ENCODE results near the gene PTPRE.

The PTPRE gene

DNA sequence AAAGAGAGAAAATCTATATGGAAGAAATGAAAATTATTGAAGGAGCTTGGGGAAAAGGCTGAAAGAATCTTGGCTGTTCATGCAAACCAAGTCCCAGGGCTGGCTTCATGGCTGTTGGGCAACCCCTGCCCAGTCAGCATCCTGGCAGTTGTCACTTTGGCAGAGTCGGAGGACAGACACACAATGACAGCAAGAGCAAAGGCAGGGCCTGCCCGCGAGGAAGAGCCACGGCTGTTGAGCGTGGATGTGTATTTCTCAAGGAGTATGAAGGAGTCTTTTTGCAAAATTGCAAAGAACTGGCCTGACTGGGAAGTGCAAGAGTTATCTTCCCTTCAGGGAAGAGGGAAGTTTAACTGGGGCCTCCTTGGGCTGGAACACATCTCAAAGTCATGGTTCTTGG, 11.7 kb downstream of the PTPRE start:
- TF ChIP-seq, protein P1, sequence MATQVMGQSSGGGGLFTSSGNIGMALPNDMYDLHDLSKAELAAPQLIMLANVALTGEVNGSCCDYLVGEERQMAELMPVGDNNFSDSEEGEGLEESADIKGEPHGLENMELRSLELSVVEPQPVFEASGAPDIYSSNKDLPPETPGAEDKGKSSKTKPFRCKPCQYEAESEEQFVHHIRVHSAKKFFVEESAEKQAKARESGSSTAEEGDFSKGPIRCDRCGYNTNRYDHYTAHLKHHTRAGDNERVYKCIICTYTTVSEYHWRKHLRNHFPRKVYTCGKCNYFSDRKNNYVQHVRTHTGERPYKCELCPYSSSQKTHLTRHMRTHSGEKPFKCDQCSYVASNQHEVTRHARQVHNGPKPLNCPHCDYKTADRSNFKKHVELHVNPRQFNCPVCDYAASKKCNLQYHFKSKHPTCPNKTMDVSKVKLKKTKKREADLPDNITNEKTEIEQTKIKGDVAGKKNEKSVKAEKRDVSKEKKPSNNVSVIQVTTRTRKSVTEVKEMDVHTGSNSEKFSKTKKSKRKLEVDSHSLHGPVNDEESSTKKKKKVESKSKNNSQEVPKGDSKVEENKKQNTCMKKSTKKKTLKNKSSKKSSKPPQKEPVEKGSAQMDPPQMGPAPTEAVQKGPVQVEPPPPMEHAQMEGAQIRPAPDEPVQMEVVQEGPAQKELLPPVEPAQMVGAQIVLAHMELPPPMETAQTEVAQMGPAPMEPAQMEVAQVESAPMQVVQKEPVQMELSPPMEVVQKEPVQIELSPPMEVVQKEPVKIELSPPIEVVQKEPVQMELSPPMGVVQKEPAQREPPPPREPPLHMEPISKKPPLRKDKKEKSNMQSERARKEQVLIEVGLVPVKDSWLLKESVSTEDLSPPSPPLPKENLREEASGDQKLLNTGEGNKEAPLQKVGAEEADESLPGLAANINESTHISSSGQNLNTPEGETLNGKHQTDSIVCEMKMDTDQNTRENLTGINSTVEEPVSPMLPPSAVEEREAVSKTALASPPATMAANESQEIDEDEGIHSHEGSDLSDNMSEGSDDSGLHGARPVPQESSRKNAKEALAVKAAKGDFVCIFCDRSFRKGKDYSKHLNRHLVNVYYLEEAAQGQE (IDR thresholded peaks at IDR 0.05; ENCODE audit: insufficient replicate concordance, low read depth), result no peak
- no peak for TF ChIP-seq GABPA (IDR thresholded peaks at IDR 0.05; ENCODE audit: low read depth)
- TF ChIP-seq POLR2AphosphoS5 (IDR thresholded peaks at IDR 0.05; ENCODE audit: low read depth), result no peak
- TF ChIP-seq SPI1 (IDR thresholded peaks at IDR 0.05; ENCODE audit: borderline replicate concordance, low read depth), result no peak
- TF ChIP-seq, protein P2, sequence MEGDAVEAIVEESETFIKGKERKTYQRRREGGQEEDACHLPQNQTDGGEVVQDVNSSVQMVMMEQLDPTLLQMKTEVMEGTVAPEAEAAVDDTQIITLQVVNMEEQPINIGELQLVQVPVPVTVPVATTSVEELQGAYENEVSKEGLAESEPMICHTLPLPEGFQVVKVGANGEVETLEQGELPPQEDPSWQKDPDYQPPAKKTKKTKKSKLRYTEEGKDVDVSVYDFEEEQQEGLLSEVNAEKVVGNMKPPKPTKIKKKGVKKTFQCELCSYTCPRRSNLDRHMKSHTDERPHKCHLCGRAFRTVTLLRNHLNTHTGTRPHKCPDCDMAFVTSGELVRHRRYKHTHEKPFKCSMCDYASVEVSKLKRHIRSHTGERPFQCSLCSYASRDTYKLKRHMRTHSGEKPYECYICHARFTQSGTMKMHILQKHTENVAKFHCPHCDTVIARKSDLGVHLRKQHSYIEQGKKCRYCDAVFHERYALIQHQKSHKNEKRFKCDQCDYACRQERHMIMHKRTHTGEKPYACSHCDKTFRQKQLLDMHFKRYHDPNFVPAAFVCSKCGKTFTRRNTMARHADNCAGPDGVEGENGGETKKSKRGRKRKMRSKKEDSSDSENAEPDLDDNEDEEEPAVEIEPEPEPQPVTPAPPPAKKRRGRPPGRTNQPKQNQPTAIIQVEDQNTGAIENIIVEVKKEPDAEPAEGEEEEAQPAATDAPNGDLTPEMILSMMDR (IDR thresholded peaks at IDR 0.05; ENCODE audit: insufficient read depth, low read length), result no peak
- DNase-seq (ENCODE audit: low read depth in 1 of 2, low spot score in 1 of 2), result peak in 1 of 2 experiments; percentile 67
- Histone ChIP-seq H3K27me3 (ENCODE audit: insufficient read depth, poor library complexity, severe bottlenecking) (no peaks in the 10 kb centered on the region), H3K4me3 (replicated peaks; ENCODE audit: insufficient read depth, low read length) (no peak overlapping the region), H3K27ac (replicated peaks) (peak overlapping the region; percentile 47; the same call in 1 of the 2 replicates)

DNA sequence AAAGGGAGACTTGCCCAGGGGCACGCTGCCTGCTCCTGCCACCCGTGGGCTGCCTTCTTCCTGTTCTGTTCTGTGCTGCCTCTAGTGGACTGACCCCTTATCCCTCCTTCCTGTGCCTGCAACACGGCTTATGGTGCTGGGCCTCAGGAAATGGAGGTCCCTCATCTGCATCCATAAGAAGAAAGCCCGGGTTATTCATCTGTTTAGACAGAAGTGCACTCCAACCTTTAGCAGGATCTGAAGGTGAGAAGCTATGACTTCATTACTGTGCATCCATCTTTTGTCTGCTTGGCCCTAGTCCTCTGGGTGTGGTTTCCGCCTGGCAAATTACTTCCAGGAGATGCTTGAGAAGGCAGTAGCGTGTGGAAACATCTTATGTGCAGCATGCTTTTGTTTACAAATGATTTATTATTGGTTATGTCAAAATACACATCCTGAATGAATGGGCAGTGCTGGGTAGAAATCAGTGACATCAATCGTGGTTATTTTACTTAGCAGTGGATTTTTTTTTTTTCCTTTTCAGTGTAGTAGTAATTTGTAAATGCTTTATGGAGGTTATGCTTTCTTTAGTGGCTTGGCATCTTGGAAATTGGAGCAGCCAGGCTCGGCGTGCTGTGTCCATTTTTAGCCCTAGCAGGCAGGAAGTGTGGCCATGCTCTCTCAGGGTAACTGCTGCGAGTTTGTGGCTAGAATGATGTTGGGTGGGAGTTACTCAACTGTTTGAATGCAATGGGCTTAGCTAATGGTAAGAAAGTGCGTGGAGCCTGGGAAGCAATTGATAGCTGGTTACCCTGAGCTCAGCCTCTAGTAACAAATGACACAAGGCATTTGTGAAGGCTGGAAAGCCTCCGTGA, 12.7 kb downstream of the PTPRE start:
- TF ChIP-seq, protein P2 (IDR thresholded peaks at IDR 0.05; ENCODE audit: insufficient read depth, low read length), result peak; percentile 53
- no peak for TF ChIP-seq SPI1 (IDR thresholded peaks at IDR 0.05; ENCODE audit: borderline replicate concordance, low read depth)
- H3K27me3 ChIP-seq (ENCODE audit: insufficient read depth, poor library complexity, severe bottlenecking), result no peaks in the 10 kb centered on the region
- DNase-seq (ENCODE audit: low read depth in 1 of 2, low spot score in 1 of 2), result peak; percentile 64 to 71

DNA sequence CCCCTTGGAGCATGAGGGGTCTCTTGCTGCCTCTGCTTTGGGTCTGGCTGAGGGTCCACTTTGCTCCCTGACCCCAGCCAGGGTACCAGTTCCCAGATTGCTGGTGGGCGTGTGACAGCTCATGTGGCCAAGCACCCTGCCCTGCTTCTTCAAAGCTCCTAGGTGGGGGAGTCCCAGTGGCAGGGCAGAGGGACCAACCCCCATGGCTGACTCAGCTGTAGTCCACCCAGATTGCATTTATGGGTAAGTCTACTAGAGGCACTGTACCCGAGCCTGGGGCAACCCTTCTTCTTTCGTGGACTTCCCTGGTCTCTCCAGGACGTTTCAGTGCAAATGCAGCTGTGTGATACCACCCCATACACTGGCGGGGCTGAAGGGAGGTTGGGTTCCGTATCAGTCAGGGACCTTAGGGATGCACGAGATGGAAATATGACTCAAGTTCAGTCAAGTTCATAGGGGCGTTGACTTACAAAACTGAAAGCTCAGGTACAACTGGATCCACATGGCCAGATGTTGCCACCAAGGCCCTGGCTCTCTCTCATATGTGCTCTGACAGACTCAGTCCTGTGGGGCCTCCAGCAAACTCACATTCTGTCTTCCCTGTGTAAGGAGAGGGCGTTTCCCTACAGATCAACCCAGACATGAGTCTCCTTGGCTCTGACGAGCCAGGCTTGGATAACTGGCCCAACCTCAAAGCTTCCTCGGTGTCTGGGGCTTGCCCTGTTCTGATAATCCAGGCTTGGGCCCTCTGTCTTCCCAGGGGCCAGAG, 13.6 kb downstream of the PTPRE start:
- Histone ChIP-seq H3K27ac (replicated peaks) (peak overlapping the region; percentile 47), H3K4me3 (replicated peaks; ENCODE audit: insufficient read depth, low read length) (no peak overlapping the region), H3K27me3 (ENCODE audit: insufficient read depth, poor library complexity, severe bottlenecking) (no peaks in the 10 kb centered on the region)
- TF ChIP-seq POLR2AphosphoS5 (IDR thresholded peaks at IDR 0.05; ENCODE audit: low read depth) (no peak), SPI1 (IDR thresholded peaks at IDR 0.05; ENCODE audit: borderline replicate concordance, low read depth) (no peak), GABPA (IDR thresholded peaks at IDR 0.05; ENCODE audit: low read depth) (no peak)
- TF ChIP-seq, protein P2 (IDR thresholded peaks at IDR 0.05; ENCODE audit: insufficient read depth, low read length), result no peak
- TF ChIP-seq, protein P1 (IDR thresholded peaks at IDR 0.05; ENCODE audit: insufficient replicate concordance, low read depth), result no peak
- no peak for DNase-seq (ENCODE audit: low read depth in 1 of 2, low spot score in 1 of 2)

More for the DNA sequence above, 12.7 kb downstream of the PTPRE start:
- H3K4me3 ChIP-seq (replicated peaks; ENCODE audit: insufficient read depth, low read length), result no peak overlapping the region
- H3K27ac ChIP-seq (replicated peaks), result peak overlapping the region; percentile 47

Data from HL-60 (cell line).